Retinal pigment epithelial cell (primary cell): ENCODE measurements around the gene MEF2A.
A peak's percentile ranks its signal among the peaks of the same experiment; 100 is the strongest.

Source experiments
- DNase-seq: peaks from one replicate; pipeline ENCODE4 v3.0.0-alpha.2; 2010; ENCODE audit warnings: low read depth
- H3K4me3 ChIP-seq: 2 replicates; pipeline ENCODE4 v1.5.1; 2011; ENCODE audit warnings: mild to moderate bottlenecking, low read length, control low read depth, moderate library complexity
- CTCF ChIP-seq: conservative IDR thresholded peaks from 2 replicates; pipeline ENCODE4 v1.5.1; 2011; ENCODE audit warnings: low read depth, low read length, control low read depth, inconsistent platforms

The MEF2A gene

GRCh38 chr15:99677540-99678134 is 111.9 kb downstream of the MEF2A start:
- TF ChIP-seq CTCF, result no peak
- DNase-seq, result no peak
- no peak overlapping the region for H3K4me3 ChIP-seq

GRCh38 chr15:99680276-99680675 is 114.5 kb downstream of the MEF2A start:
- no peak for DNase-seq
- H3K4me3 ChIP-seq, result no peak overlapping the region
- TF ChIP-seq CTCF, result no peak

GRCh38 chr15:99681990-99682389 is 116.2 kb downstream of the MEF2A start:
- no peak for DNase-seq

GRCh38 chr15:99682455-99682854 is 116.7 kb downstream of the MEF2A start:
- TF ChIP-seq CTCF, result no peak
- peak; percentile 73 for DNase-seq
- no peak overlapping the region for H3K4me3 ChIP-seq

More at GRCh38 chr15:99681990-99682389, 116.2 kb downstream of the MEF2A start:
- no peak for TF ChIP-seq CTCF
- H3K4me3 ChIP-seq, result no peak overlapping the region

GRCh38 chr15:99683000-99683670 is 117.4 kb downstream of the MEF2A start:
- TF ChIP-seq CTCF, result no peak
- H3K4me3 ChIP-seq, result no peak overlapping the region
- peak; percentile 29 for DNase-seq

GRCh38 chr15:99686290-99686689 is 120.5 kb downstream of the MEF2A start:
- no peak for DNase-seq
- TF ChIP-seq CTCF, result no peak
- H3K4me3 ChIP-seq, result no peak overlapping the region

GRCh38 chr15:99692825-99693224 is 127.0 kb downstream of the MEF2A start:
- no peak for TF ChIP-seq CTCF
- no peak for DNase-seq

More at GRCh38 chr15:99692825-99693224, 127.0 kb downstream of the MEF2A start:
- H3K4me3 ChIP-seq, result no peak overlapping the region
